ENCODE data around the gene ALDH3B1. TPM values are rescaled to one million over a fixed set of nuclear protein-coding genes. Genes with fewer than 3 reads are reported as not detected.

Gene ALDH3B1
- total and polyA plus RNA-seq, 9 of the 15 experiments (the other 6 are each of a cell fraction or from before 2014, with no cell fraction given), result 0.01 to 0.35 (median 0.07) TPM; not detected in 2

- TF ChIP-seq ZNF584 (CRISPR knock-in tag; IDR thresholded peaks at IDR 0.05; ENCODE audit: low read depth) (0 out of 2 replicates have a peak, but pooled peaks have one; percentile 10), HEY1 (CRISPR knock-in tag; IDR thresholded peaks at IDR 0.05; ENCODE audit: borderline replicate concordance) (no peak), ZNF561 (CRISPR knock-in tag; conservative IDR thresholded peaks at IDR 0.05) (no peak), NR2C2 (CRISPR knock-in tag; IDR thresholded peaks at IDR 0.05) (no peak), NR2C2 (tag; IDR thresholded peaks at IDR 0.05) (no peak), TBP (optimal IDR thresholded peaks at IDR 0.05; ENCODE audit: low read depth, low read length) (peak; percentile 26), ESRRA (IDR thresholded peaks at IDR 0.05; ENCODE audit: borderline replicate concordance, low read depth) (no peak; the same call in 1 of the 2 replicates), E2F5 (CRISPR knock-in tag; IDR thresholded peaks at IDR 0.05) (no peak), KAT2B (IDR thresholded peaks at IDR 0.05; ENCODE audit: low read depth, low read length) (no peak), EP400 (IDR thresholded peaks at IDR 0.05) (peak; percentile 56; the same call in 1 of the 2 replicates), ZNF121 (CRISPR knock-in tag; conservative IDR thresholded peaks at IDR 0.05) (no peak), RBM25 (IDR thresholded peaks at IDR 0.05; ENCODE audit: low read depth, low read length, severe bottlenecking) (peak; percentile 12), CBX1 (IDR thresholded peaks at IDR 0.05; ENCODE audit: low read depth) (peak; percentile 82; the same call in 1 of the 2 replicates), ATF4 (CRISPR knock-in tag; IDR thresholded peaks at IDR 0.05) (0 out of 2 replicates have a peak, but pooled peaks have one; percentile 6), CTBP1 (IDR thresholded peaks at IDR 0.05; ENCODE audit: borderline replicate concordance) (peak; percentile 35; the same call in 1 of the 2 replicates), MTA2 (IDR thresholded peaks at IDR 0.05; ENCODE audit: low read depth) (no peak), ATF7 (IDR thresholded peaks at IDR 0.05) (0 out of 2 replicates have a peak, but pooled peaks have one; percentile 45)
- TF ChIP-seq, protein P1, sequence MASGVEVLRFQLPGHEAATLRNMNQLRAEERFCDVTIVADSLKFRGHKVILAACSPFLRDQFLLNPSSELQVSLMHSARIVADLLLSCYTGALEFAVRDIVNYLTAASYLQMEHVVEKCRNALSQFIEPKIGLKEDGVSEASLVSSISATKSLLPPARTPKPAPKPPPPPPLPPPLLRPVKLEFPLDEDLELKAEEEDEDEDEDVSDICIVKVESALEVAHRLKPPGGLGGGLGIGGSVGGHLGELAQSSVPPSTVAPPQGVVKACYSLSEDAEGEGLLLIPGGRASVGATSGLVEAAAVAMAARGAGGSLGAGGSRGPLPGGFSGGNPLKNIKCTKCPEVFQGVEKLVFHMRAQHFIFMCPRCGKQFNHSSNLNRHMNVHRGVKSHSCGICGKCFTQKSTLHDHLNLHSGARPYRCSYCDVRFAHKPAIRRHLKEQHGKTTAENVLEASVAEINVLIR (CRISPR knock-in tag; IDR thresholded peaks at IDR 0.05), result 0 out of 2 replicates have a peak, but pooled peaks have one; percentile 14
- TF ChIP-seq, protein P2, sequence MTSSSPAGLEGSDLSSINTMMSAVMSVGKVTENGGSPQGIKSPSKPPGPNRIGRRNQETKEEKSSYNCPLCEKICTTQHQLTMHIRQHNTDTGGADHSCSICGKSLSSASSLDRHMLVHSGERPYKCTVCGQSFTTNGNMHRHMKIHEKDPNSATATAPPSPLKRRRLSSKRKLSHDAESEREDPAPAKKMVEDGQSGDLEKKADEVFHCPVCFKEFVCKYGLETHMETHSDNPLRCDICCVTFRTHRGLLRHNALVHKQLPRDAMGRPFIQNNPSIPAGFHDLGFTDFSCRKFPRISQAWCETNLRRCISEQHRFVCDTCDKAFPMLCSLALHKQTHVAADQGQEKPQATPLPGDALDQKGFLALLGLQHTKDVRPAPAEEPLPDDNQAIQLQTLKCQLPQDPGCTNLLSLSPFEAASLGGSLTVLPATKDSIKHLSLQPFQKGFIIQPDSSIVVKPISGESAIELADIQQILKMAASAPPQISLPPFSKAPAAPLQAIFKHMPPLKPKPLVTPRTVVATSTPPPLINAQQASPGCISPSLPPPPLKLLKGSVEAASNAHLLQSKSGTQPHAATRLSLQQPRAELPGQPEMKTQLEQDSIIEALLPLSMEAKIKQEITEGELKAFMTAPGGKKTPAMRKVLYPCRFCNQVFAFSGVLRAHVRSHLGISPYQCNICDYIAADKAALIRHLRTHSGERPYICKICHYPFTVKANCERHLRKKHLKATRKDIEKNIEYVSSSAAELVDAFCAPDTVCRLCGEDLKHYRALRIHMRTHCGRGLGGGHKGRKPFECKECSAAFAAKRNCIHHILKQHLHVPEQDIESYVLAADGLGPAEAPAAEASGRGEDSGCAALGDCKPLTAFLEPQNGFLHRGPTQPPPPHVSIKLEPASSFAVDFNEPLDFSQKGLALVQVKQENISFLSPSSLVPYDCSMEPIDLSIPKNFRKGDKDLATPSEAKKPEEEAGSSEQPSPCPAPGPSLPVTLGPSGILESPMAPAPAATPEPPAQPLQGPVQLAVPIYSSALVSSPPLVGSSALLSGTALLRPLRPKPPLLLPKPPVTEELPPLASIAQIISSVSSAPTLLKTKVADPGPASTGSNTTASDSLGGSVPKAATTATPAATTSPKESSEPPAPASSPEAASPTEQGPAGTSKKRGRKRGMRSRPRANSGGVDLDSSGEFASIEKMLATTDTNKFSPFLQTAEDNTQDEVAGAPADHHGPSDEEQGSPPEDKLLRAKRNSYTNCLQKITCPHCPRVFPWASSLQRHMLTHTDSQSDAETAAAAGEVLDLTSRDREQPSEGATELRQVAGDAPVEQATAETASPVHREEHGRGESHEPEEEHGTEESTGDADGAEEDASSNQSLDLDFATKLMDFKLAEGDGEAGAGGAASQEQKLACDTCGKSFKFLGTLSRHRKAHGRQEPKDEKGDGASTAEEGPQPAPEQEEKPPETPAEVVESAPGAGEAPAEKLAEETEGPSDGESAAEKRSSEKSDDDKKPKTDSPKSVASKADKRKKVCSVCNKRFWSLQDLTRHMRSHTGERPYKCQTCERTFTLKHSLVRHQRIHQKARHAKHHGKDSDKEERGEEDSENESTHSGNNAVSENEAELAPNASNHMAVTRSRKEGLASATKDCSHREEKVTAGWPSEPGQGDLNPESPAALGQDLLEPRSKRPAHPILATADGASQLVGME (CRISPR knock-in tag; IDR thresholded peaks at IDR 0.05), result no peak
Observed at GRCh38 chr11:68040101-68040956, 30.2 kb downstream of the ALDH3B1 start (continued).

Measured in K562 (cell line).